Activated T-helper 17 cell treated with anti-CD3 and anti-CD28 coated beads, Interleukin-2, amount 50 U/mL, for 72 hours (primary cell): Measurements from ENCODE around the gene SEZ6L. TPM values are rescaled to one million over a fixed set of nuclear protein-coding genes. Genes with fewer than 3 reads are reported as not detected.

ENCODE experiments used
- ATAC-seq: fragments of 150-1000 bp; cut with Tn5 transposase; replicated peaks from 2 replicates; pipeline ENCODE4 v1.10.0; 2021; ENCODE audit warnings: mild to moderate bottlenecking, moderate library complexity
- H3K27ac Mint-ChIP-seq: one replicate; pipeline ENCODE4 v1.8.0; 2022; ENCODE audit warnings: mixed read lengths
- H3K27me3 Mint-ChIP-seq: one replicate; pipeline ENCODE4 v1.8.0; 2022; ENCODE audit warnings: mixed read lengths
- H3K36me3 Mint-ChIP-seq: one replicate; pipeline ENCODE4 v1.8.0; 2022; ENCODE audit warnings: low read depth, mild to moderate bottlenecking, mixed read lengths
- H3K4me1 Mint-ChIP-seq: one replicate; pipeline ENCODE4 v1.8.0; 2022; ENCODE audit warnings: mixed read lengths
- H3K4me3 Mint-ChIP-seq: one replicate; pipeline ENCODE4 v1.8.0; 2022; ENCODE audit warnings: mild to moderate bottlenecking, mixed read lengths
- H3K9me3 Mint-ChIP-seq: one replicate; pipeline ENCODE4 v1.8.0; 2022; ENCODE audit warnings: mixed read lengths
- total RNA-seq, 2 donors: library from RNA; stranded (reverse); gene quantifications; one replicate each; pipeline ENCODE4 v1.2.3, GENCODE V29; 2022

Gene SEZ6L
- total RNA-seq, 2 donors from 2014 or later: 0.48 TPM; not detected in 1

GRCh38 chr22:26314656-26315055 lies 145.4 kb downstream of the SEZ6L start:
- Mint-ChIP-seq H3K36me3 (no peaks in the 10 kb centered on the region), H3K27me3 (peaks cover 20% of the 10 kb centered on the region), H3K9me3 (no peaks in the 10 kb centered on the region), H3K4me1 (no peaks in the 10 kb centered on the region), H3K4me3 (no peak overlapping the region), H3K27ac (no peak overlapping the region)
- ATAC-seq: no peak

- ATAC-seq: no peak
- peaks cover 20% of the 10 kb centered on the region for H3K27me3 Mint-ChIP-seq
- no peak overlapping the region for H3K27ac Mint-ChIP-seq
- no peaks in the 10 kb centered on the region for H3K4me1 Mint-ChIP-seq
- H3K4me3 Mint-ChIP-seq: no peak overlapping the region
- H3K36me3 Mint-ChIP-seq: no peaks in the 10 kb centered on the region
- no peaks in the 10 kb centered on the region for H3K9me3 Mint-ChIP-seq
Measured at GRCh38 chr22:26316732-26317285, 147.5 kb downstream of the SEZ6L start.

GRCh38 chr22:26318975-26319374 lies 149.7 kb downstream of the SEZ6L start:
- Mint-ChIP-seq H3K4me1 (no peaks in the 10 kb centered on the region), H3K4me3 (no peak overlapping the region), H3K36me3 (no peaks in the 10 kb centered on the region), H3K9me3 (no peaks in the 10 kb centered on the region), H3K27me3 (peaks cover 22% of the 10 kb centered on the region), H3K27ac (no peak overlapping the region)
- ATAC-seq: no peak

- H3K4me3 Mint-ChIP-seq: no peak overlapping the region
- no peaks in the 10 kb centered on the region for H3K36me3 Mint-ChIP-seq
- H3K9me3 Mint-ChIP-seq: no peaks in the 10 kb centered on the region
- peaks cover 27% of the 10 kb centered on the region for H3K27me3 Mint-ChIP-seq
- ATAC-seq: no peak
- no peaks in the 10 kb centered on the region for H3K4me1 Mint-ChIP-seq
- no peak overlapping the region for H3K27ac Mint-ChIP-seq
Measured at GRCh38 chr22:26320447-26320846, 151.2 kb downstream of the SEZ6L start.

- H3K36me3 Mint-ChIP-seq: no peaks in the 10 kb centered on the region
- no peaks in the 10 kb centered on the region for H3K4me1 Mint-ChIP-seq
- H3K27ac Mint-ChIP-seq: no peak overlapping the region
- H3K9me3 Mint-ChIP-seq: no peaks in the 10 kb centered on the region
- H3K4me3 Mint-ChIP-seq: no peak overlapping the region
- peaks cover 20% of the 10 kb centered on the region for H3K27me3 Mint-ChIP-seq
- no peak for ATAC-seq
Measured at GRCh38 chr22:26321469-26321913, 152.2 kb downstream of the SEZ6L start.

- no peaks in the 10 kb centered on the region for H3K4me1 Mint-ChIP-seq
- no peak for ATAC-seq
- no peak overlapping the region for H3K27ac Mint-ChIP-seq
- H3K27me3 Mint-ChIP-seq: peaks cover 23% of the 10 kb centered on the region
- no peaks in the 10 kb centered on the region for H3K9me3 Mint-ChIP-seq
- H3K4me3 Mint-ChIP-seq: no peak overlapping the region
- no peaks in the 10 kb centered on the region for H3K36me3 Mint-ChIP-seq
Measured at GRCh38 chr22:26322179-26322905, 153.1 kb downstream of the SEZ6L start.

GRCh38 chr22:26323013-26323412 lies 153.8 kb downstream of the SEZ6L start:
- H3K4me3 Mint-ChIP-seq: no peak overlapping the region
- no peak overlapping the region for H3K27ac Mint-ChIP-seq
- ATAC-seq: no peak

GRCh38 chr22:26324150-26324549 lies 154.9 kb downstream of the SEZ6L start:
- H3K27ac Mint-ChIP-seq: no peak overlapping the region
- ATAC-seq: no peak
- peaks cover 24% of the 10 kb centered on the region for H3K27me3 Mint-ChIP-seq
- H3K9me3 Mint-ChIP-seq: no peaks in the 10 kb centered on the region
- no peaks in the 10 kb centered on the region for H3K4me1 Mint-ChIP-seq
- H3K4me3 Mint-ChIP-seq: no peak overlapping the region
- H3K36me3 Mint-ChIP-seq: no peaks in the 10 kb centered on the region

More at GRCh38 chr22:26323013-26323412, 153.8 kb downstream of the SEZ6L start:
- Mint-ChIP-seq H3K4me1 (no peaks in the 10 kb centered on the region), H3K9me3 (no peaks in the 10 kb centered on the region), H3K36me3 (no peaks in the 10 kb centered on the region), H3K27me3 (peaks cover 26% of the 10 kb centered on the region)

- Mint-ChIP-seq H3K9me3 (no peaks in the 10 kb centered on the region), H3K36me3 (no peaks in the 10 kb centered on the region), H3K4me3 (no peak overlapping the region), H3K27me3 (peaks cover 19% of the 10 kb centered on the region), H3K4me1 (no peaks in the 10 kb centered on the region), H3K27ac (no peak overlapping the region)
- ATAC-seq: no peak
Measured at GRCh38 chr22:26325641-26326040, 156.4 kb downstream of the SEZ6L start.

- Mint-ChIP-seq H3K27me3 (peaks cover 19% of the 10 kb centered on the region), H3K4me3 (no peak overlapping the region), H3K36me3 (no peaks in the 10 kb centered on the region), H3K9me3 (no peaks in the 10 kb centered on the region), H3K27ac (no peak overlapping the region), H3K4me1 (no peaks in the 10 kb centered on the region)
- ATAC-seq: no peak
Measured at GRCh38 chr22:26326803-26327202, 157.5 kb downstream of the SEZ6L start.

- H3K4me3 Mint-ChIP-seq: no peak overlapping the region
- peaks cover 19% of the 10 kb centered on the region for H3K27me3 Mint-ChIP-seq
- H3K4me1 Mint-ChIP-seq: no peaks in the 10 kb centered on the region
- ATAC-seq: no peak
- no peak overlapping the region for H3K27ac Mint-ChIP-seq
- no peaks in the 10 kb centered on the region for H3K9me3 Mint-ChIP-seq
- H3K36me3 Mint-ChIP-seq: no peaks in the 10 kb centered on the region
Measured at GRCh38 chr22:26327306-26327705, 158.0 kb downstream of the SEZ6L start.

GRCh38 chr22:26328221-26328620 lies 159.0 kb downstream of the SEZ6L start:
- no peak overlapping the region for H3K27ac Mint-ChIP-seq
- no peak overlapping the region for H3K4me3 Mint-ChIP-seq
- no peaks in the 10 kb centered on the region for H3K36me3 Mint-ChIP-seq
- H3K27me3 Mint-ChIP-seq: peaks cover 19% of the 10 kb centered on the region
- no peaks in the 10 kb centered on the region for H3K9me3 Mint-ChIP-seq
- ATAC-seq: no peak
- H3K4me1 Mint-ChIP-seq: no peaks in the 10 kb centered on the region

GRCh38 chr22:26330971-26331625 lies 161.8 kb downstream of the SEZ6L start:
- H3K4me3 Mint-ChIP-seq: no peak overlapping the region
- no peaks in the 10 kb centered on the region for H3K36me3 Mint-ChIP-seq
- ATAC-seq: peak; percentile 69
- H3K27me3 Mint-ChIP-seq: peaks cover 19% of the 10 kb centered on the region
- no peaks in the 10 kb centered on the region for H3K9me3 Mint-ChIP-seq
- no peaks in the 10 kb centered on the region for H3K4me1 Mint-ChIP-seq
- no peak overlapping the region for H3K27ac Mint-ChIP-seq

GRCh38 chr22:26333088-26333800 lies 164.0 kb downstream of the SEZ6L start:
- no peak for ATAC-seq
- Mint-ChIP-seq H3K4me3 (no peak overlapping the region), H3K27me3 (peaks cover 18% of the 10 kb centered on the region), H3K9me3 (no peaks in the 10 kb centered on the region), H3K4me1 (no peaks in the 10 kb centered on the region), H3K27ac (no peak overlapping the region), H3K36me3 (no peaks in the 10 kb centered on the region)
